H9 (cell line): ENCODE measurements around the gene POLA1. TPM values are rescaled to one million over a fixed set of nuclear protein-coding genes. Genes with fewer than 3 reads are reported as not detected.

Experiments used
- DNase-seq: peaks from one replicate; pipeline ENCODE4 v3.0.0-alpha.2; 2017
- H2AFZ ChIP-seq: one replicate; pipeline ENCODE4 v1.6.1; 2013; ENCODE audit warnings: mild to moderate bottlenecking, low read length, control low read depth, moderate library complexity
- H2AK5ac ChIP-seq: 2 replicates; pipeline ENCODE4 v1.6.1; 2013; ENCODE audit warnings: low read length, control low read depth, mixed read lengths; ENCODE audit not compliant: insufficient read length
- H2BK120ac ChIP-seq: one replicate; pipeline ENCODE4 v1.6.1; 2013; ENCODE audit warnings: low read depth, mild to moderate bottlenecking, low read length, control low read depth, inconsistent platforms; ENCODE audit not compliant: poor library complexity, severe bottlenecking
- H2BK12ac ChIP-seq: 2 replicates; pipeline ENCODE4 v1.6.1; 2013; ENCODE audit warnings: low read length, control low read depth, mixed read lengths, low read depth; ENCODE audit not compliant: insufficient read length
- H2BK15ac ChIP-seq: 2 replicates; pipeline ENCODE4 v1.6.1; 2013; ENCODE audit warnings: low read depth, low read length, control low read depth
- H2BK20ac ChIP-seq: one replicate; pipeline ENCODE4 v1.6.1; 2013; ENCODE audit warnings: low read depth, mild to moderate bottlenecking, low read length, control low read depth, inconsistent platforms; ENCODE audit not compliant: poor library complexity, severe bottlenecking
- H2BK5ac ChIP-seq: 2 replicates; pipeline ENCODE4 v1.6.1; 2013; ENCODE audit warnings: low read length, control low read depth, mixed read lengths; ENCODE audit not compliant: insufficient read length
- H3K14ac ChIP-seq: 2 replicates; pipeline ENCODE4 v1.6.1; 2013; ENCODE audit warnings: low read length, control low read depth; ENCODE audit not compliant: insufficient read depth
- H3K18ac ChIP-seq: 2 replicates; pipeline ENCODE4 v1.6.1; 2013; ENCODE audit warnings: low read depth, mild to moderate bottlenecking, mixed read lengths, low read length, control low read depth; ENCODE audit not compliant: insufficient read length
- H3K23ac ChIP-seq: 2 replicates; pipeline ENCODE4 v1.6.1; 2013; ENCODE audit warnings: low read length, control low read depth, mixed read lengths, low read depth; ENCODE audit not compliant: insufficient read length
- H3K23me2 ChIP-seq: 2 replicates; pipeline ENCODE4 v1.6.1; 2013; ENCODE audit warnings: low read depth, mild to moderate bottlenecking, mixed read lengths, low read length, control low read depth; ENCODE audit not compliant: insufficient read length, poor library complexity, severe bottlenecking
- H3K27ac ChIP-seq: 2 replicates; pipeline ENCODE4 v1.5.1; 2013; ENCODE audit warnings: low read length, control low read depth, mixed read lengths, low read depth; ENCODE audit not compliant: insufficient read length
- H3K27me3 ChIP-seq: 2 replicates; pipeline ENCODE4 v1.6.1; 2013; ENCODE audit warnings: low read length, control low read depth, inconsistent platforms; ENCODE audit not compliant: insufficient read depth
- H3K4ac ChIP-seq: 2 replicates; pipeline ENCODE4 v1.6.1; 2013; ENCODE audit warnings: low read depth, mild to moderate bottlenecking, control low read depth, inconsistent platforms, low read length, moderate library complexity
- H3K4me1 ChIP-seq: 2 replicates; pipeline ENCODE4 v1.6.1; 2013; ENCODE audit warnings: low read length, control low read depth, inconsistent platforms; ENCODE audit not compliant: insufficient read depth
- H3K4me2 ChIP-seq: 2 replicates; pipeline ENCODE4 v1.6.1; 2013; ENCODE audit warnings: low read length, control low read depth, mixed read lengths; ENCODE audit not compliant: insufficient read length, insufficient read depth
- H3K56ac ChIP-seq: 2 replicates; pipeline ENCODE4 v1.6.1; 2013; ENCODE audit warnings: low read depth, mild to moderate bottlenecking, mixed read lengths, low read length, control low read depth; ENCODE audit not compliant: insufficient read length
- H3K79me1 ChIP-seq: 2 replicates; pipeline ENCODE4 v1.6.1; 2013; ENCODE audit warnings: low read depth, mild to moderate bottlenecking, moderate library complexity, low read length, control low read depth, inconsistent platforms; ENCODE audit not compliant: insufficient read depth, poor library complexity, severe bottlenecking
- H3K79me2 ChIP-seq: 2 replicates; pipeline ENCODE4 v1.6.1; 2013; ENCODE audit warnings: low read length, control low read depth, inconsistent platforms; ENCODE audit not compliant: insufficient read depth
- H3K9ac ChIP-seq: 2 replicates; pipeline ENCODE4 v1.6.1; 2013; ENCODE audit warnings: low read length, control low read depth, mixed read lengths; ENCODE audit not compliant: insufficient read length; ENCODE audit errors: extremely low read depth
- H3K9me3 ChIP-seq: one replicate; pipeline ENCODE4 v1.6.1; 2013; ENCODE audit warnings: low read depth, low read length, inconsistent platforms; ENCODE audit not compliant: control insufficient read depth
- H3T11ph ChIP-seq: one replicate; pipeline ENCODE4 v1.6.1; 2013; ENCODE audit warnings: mild to moderate bottlenecking, low read length, control low read depth, inconsistent platforms
- H4K20me1 ChIP-seq: one replicate; pipeline ENCODE4 v1.6.1; 2013; ENCODE audit not compliant: control insufficient read depth, insufficient read length, insufficient read depth
- H4K5ac ChIP-seq: 2 replicates; pipeline ENCODE4 v1.6.1; 2013; ENCODE audit warnings: low read depth, mild to moderate bottlenecking, mixed read lengths, low read length, control low read depth; ENCODE audit not compliant: insufficient read length
- H4K8ac ChIP-seq: replicated peaks from 2 replicates; pipeline ENCODE4 v1.6.1; 2013; ENCODE audit warnings: low read length, control low read depth, mixed read lengths, low read depth; ENCODE audit not compliant: insufficient read length
- H4K91ac ChIP-seq: 2 replicates; pipeline ENCODE4 v1.6.1; 2013; ENCODE audit warnings: low read depth, mild to moderate bottlenecking, moderate library complexity, mixed read lengths, low read length, control low read depth; ENCODE audit not compliant: insufficient read length
- H3K27ac Mint-ChIP-seq, 3 experiments: 2 replicates in 2 of 3; 3 replicates in 1 of 3; pipeline ENCODE4 v1.8.0; 2020 to 2021; ENCODE audit warnings: mixed read lengths in 3 of 3, mild to moderate bottlenecking in 1 of 3, moderate library complexity in 1 of 3
- H3K27me3 Mint-ChIP-seq: 2 replicates; pipeline ENCODE4 v1.8.0; 2021; ENCODE audit warnings: low read depth, mild to moderate bottlenecking, moderate library complexity, mixed read lengths
- H3K36me3 Mint-ChIP-seq, 3 experiments: 2 replicates in 2 of 3; 3 replicates in 1 of 3; pipeline ENCODE4 v1.8.0; 2020 to 2021; ENCODE audit warnings: low read depth in 3 of 3, mixed read lengths in 3 of 3; ENCODE audit not compliant: insufficient read depth in 1 of 3
- H3K4me1 Mint-ChIP-seq, 2 experiments: 2 replicates each; pipeline ENCODE4 v1.8.0; 2020; ENCODE audit warnings: mixed read lengths in 2 of 2
- H3K4me3 Mint-ChIP-seq, 2 experiments: 2 replicates in 1 of 2; 3 replicates in 1 of 2; pipeline ENCODE4 v1.8.0; 2020 to 2021; ENCODE audit warnings: mild to moderate bottlenecking in 2 of 2, mixed read lengths in 2 of 2, moderate library complexity in 1 of 2
- H3K9me3 Mint-ChIP-seq, 2 experiments: 2 replicates in 1 of 2; 3 replicates in 1 of 2; pipeline ENCODE4 v1.8.0; 2020; ENCODE audit warnings: mild to moderate bottlenecking in 2 of 2, mixed read lengths in 2 of 2, moderate library complexity in 1 of 2
- CTCF ChIP-seq: fragments of 200-600 bp; sonication (generic); conservative IDR thresholded peaks from 3 replicates; pipeline ENCODE4 v1.8.0; 2021; ENCODE audit warnings: antibody characterized with exemption, mild to moderate bottlenecking
- WGBS: extraction: QIAGEN DNeasy Blood & Tissue Kit; methylation state at CpG from one replicate; pipeline ENCODE4 v1.1.7; 2013; ENCODE audit warnings: missing lambda C conversion rate, low lambda C conversion rate, mixed read lengths; ENCODE audit not compliant: insufficient read length; ENCODE audit errors: extremely low coverage; 5-methylcytosine and 5-hydroxymethylcytosine counted together
- total RNA-seq: library from RNA; stranded (reverse); gene quantifications from 2 replicates; pipeline ENCODE4 v1.2.1, GENCODE V29; 2021

Gene POLA1
- total RNA-seq, 1 experiment from 2014 or later: 60.2 TPM

DNA sequence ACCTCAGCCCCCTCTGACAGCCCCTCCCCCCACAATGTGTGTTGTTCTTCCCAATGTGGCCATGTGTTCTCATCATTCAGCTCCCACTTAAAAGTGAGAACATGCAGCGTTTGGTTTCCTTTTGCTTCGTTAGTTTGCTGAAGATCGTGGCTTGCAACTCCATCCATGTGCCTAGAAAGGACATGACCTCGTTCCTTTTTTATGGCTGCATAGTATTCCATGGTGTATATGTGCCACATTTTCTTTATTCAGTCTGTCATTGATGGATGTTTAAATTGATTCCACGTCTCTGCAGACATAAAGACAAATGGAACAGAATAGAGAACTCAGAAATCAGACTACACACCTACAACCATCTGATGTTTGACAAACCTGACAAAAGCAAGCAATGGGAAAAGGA is 276.1 kb downstream of the POLA1 start:
- Histone ChIP-seq H3K18ac (no peak overlapping the region), H4K8ac (no peak overlapping the region), H3K23me2 (no peaks in the 10 kb centered on the region), H3K79me1 (no peaks in the 10 kb centered on the region), H2BK20ac (no peak overlapping the region), H3K4me1 (no peaks in the 10 kb centered on the region), H3K56ac (no peak overlapping the region), H3K9me3 (no peaks in the 10 kb centered on the region), H3K23ac (no peak overlapping the region), H2AK5ac (no peak overlapping the region), H3K79me2 (no peaks in the 10 kb centered on the region), H3T11ph (no peak overlapping the region), H2BK15ac (no peak overlapping the region), H2BK12ac (no peak overlapping the region), H3K27me3 (no peaks in the 10 kb centered on the region), H3K9ac (no peak overlapping the region), H3K4ac (no peak overlapping the region), H3K27ac (no peak overlapping the region), H4K20me1 (no peaks in the 10 kb centered on the region), H2AFZ (no peak overlapping the region), H3K4me2 (no peak overlapping the region), H3K14ac (no peak overlapping the region), H2BK5ac (no peak overlapping the region), H4K5ac (no peak overlapping the region), H2BK120ac (no peak overlapping the region), H4K91ac (no peak overlapping the region)
- Mint-ChIP-seq H3K9me3 (peaks cover 0 to 3% of the 10 kb centered on the region in 2 experiments; a peak in 2 of 5 replicates), H3K36me3 (peaks cover 4 to 18% (median 14%) of the 10 kb centered on the region in 3 experiments; a peak in 5 of 7 replicates), H3K27ac (no peak overlapping the region), H3K4me1 (peaks cover 3 to 9% of the 10 kb centered on the region in 2 experiments; a peak in 3 of 4 replicates), H3K4me3 (no peak overlapping the region), H3K27me3 (no peaks in the 10 kb centered on the region)
- TF ChIP-seq CTCF: no peak
- DNase-seq: no peak
- WGBS: no CpG with 5 or more reads among the region's 5 CpGs
